Measurements from ENCODE around the gene SYK.
A peak's percentile ranks its signal among the peaks of the same experiment; 100 is the strongest.

Gene SYK

DNA sequence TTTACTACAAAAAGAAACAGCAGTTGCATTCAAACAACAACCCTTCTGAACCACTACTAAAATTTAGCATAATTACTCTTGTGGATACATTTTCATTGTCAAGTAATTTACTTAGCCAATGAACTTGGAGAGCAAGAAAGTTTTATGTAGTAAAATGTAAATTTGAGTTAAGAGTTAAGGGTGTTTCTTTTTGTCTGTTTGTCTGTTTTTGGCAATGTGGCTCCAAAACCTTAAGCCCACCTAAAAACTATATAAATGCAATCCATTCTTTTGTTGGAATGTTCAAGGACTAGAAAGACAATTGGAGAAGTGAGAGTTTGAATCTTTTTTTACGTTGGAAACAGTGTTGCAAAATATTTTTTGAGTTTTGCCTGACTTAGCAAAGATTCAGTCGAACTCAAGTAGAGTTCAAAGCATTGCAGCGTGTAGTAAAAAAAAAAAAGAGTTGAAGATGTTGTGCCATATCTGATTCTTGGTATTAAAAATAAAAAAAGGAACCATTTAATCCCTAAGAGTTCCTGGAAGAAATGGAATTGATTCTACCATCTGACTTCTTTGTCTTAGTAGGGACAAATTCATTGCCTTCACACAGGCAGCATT, 867 bp downstream of the SYK start:
- H3K27me3 ChIP-seq (ENCODE audit: control insufficient read depth, insufficient read depth, low read length), result no peaks in the 10 kb centered on the region
- no peaks in the 10 kb centered on the region for H3K36me3 ChIP-seq (ENCODE audit: control insufficient read depth, insufficient read depth, low read length)
- no peak overlapping the region for H3K9ac ChIP-seq (ENCODE audit: low read length)
- H3K27ac ChIP-seq (ENCODE audit: low read depth, low read length), result peak overlapping the region; percentile 43
- peak overlapping the region; percentile 73 for H3K4me3 ChIP-seq (ENCODE audit: low read length)
- H3K4me1 ChIP-seq (ENCODE audit: control insufficient read depth, insufficient read depth, low read length), result no peaks in the 10 kb centered on the region

DNA sequence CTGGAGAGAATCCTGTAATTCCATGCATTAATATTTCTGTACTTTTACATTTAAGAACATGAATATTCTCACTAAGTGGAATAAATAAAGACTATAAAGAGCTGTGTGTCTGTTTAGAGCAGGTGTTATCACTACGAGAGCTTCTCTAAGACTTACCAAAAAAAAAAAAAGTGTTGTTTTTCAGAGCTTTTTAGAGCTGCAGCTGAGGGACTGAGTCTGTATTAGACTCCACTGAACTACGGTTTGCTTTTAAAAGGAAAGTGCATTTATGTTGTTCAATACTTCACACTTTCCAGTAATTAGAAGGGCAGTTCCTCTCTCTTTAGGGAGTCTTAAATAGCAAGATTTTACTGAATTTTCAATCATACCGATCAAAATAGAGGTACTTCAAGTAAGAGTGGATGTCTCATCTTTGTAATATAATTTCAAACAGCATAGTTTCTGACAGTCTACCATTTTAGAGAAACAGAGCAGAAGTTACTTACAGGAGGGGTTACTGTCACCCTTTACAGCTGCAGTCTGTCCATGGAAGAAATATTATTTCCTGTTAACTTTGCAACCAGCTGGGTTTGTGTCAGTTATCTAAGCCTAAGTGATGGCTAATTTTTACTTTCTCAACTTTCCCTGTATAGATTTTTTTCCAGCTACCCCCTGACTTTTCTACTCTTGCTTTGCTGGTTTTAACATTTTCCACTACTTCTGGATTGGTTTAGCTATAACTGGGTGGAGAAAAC, 2.4 kb downstream of the SYK start:
- no peak overlapping the region for H3K9ac ChIP-seq (ENCODE audit: low read length)
- no peaks in the 10 kb centered on the region for H3K27me3 ChIP-seq (ENCODE audit: control insufficient read depth, insufficient read depth, low read length)
- no peak overlapping the region for H3K4me3 ChIP-seq (ENCODE audit: low read length)
- no peaks in the 10 kb centered on the region for H3K36me3 ChIP-seq (ENCODE audit: control insufficient read depth, insufficient read depth, low read length)
- no peak overlapping the region for H3K27ac ChIP-seq (ENCODE audit: low read depth, low read length)
- H3K4me1 ChIP-seq (ENCODE audit: control insufficient read depth, insufficient read depth, low read length), result no peaks in the 10 kb centered on the region

- Histone ChIP-seq H3K36me3 (ENCODE audit: control insufficient read depth, insufficient read depth, low read length) (no peaks in the 10 kb centered on the region), H3K9ac (ENCODE audit: low read length) (no peak overlapping the region), H3K27me3 (ENCODE audit: control insufficient read depth, insufficient read depth, low read length) (no peaks in the 10 kb centered on the region), H3K4me3 (ENCODE audit: low read length) (no peak overlapping the region), H3K27ac (ENCODE audit: low read depth, low read length) (no peak overlapping the region), H3K4me1 (ENCODE audit: control insufficient read depth, insufficient read depth, low read length) (no peaks in the 10 kb centered on the region)
These were observed 3.7 kb downstream of the SYK start for GRCh38 chr9:90805006-90805996.

- no peaks in the 10 kb centered on the region for H3K4me1 ChIP-seq (ENCODE audit: control insufficient read depth, insufficient read depth, low read length)
- H3K4me3 ChIP-seq (ENCODE audit: low read length), result no peak overlapping the region
- no peaks in the 10 kb centered on the region for H3K27me3 ChIP-seq (ENCODE audit: control insufficient read depth, insufficient read depth, low read length)
- H3K9ac ChIP-seq (ENCODE audit: low read length), result no peak overlapping the region
- no peaks in the 10 kb centered on the region for H3K36me3 ChIP-seq (ENCODE audit: control insufficient read depth, insufficient read depth, low read length)
- H3K27ac ChIP-seq (ENCODE audit: low read depth, low read length), result no peak overlapping the region
These were observed 5.4 kb downstream of the SYK start for GRCh38 chr9:90807006-90807405.

GRCh38 chr9:90808398-90808797, 6.8 kb downstream of the SYK start:
- Histone ChIP-seq H3K27me3 (ENCODE audit: control insufficient read depth, insufficient read depth, low read length) (no peaks in the 10 kb centered on the region), H3K4me1 (ENCODE audit: control insufficient read depth, insufficient read depth, low read length) (no peaks in the 10 kb centered on the region), H3K27ac (ENCODE audit: low read depth, low read length) (no peak overlapping the region)

DNA sequence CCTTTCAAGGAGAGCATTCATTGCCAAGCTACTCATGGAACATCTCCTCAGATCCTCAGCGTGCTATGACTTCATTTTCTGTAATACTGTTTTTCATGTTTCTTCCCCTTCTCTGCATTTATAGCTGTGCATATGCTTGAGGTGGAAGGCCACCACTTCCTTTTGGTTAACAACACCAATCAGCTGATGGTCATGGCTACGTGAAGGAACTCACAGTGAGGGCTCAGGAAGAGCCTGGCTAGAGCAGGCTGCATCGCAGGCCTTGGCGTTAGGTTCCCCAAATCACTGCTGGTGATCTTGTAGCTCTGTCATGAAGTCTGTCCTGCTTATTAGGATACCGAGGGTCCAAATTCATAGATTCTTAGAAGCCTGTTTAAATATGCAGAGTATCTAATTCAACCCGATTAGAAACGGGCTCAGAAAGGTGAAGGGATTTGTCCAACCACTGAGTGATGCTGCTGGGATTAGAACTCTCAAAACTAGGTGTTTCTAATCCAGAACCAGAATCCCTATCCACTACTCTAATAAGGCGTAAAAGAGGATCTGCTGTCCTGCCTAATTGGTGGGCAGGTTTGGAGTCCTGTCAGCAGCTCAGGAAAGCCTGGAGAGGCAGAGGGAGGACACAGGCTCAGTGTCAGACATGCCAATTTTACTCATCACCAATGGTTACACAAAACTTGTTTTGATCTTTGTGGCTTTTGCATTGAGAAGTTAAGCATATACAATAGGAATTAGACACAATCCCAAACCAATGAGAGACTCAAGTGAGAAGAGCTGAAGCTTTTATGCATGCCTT, 7.5 kb downstream of the SYK start:
- Histone ChIP-seq H3K27ac (ENCODE audit: low read depth, low read length) (no peak overlapping the region), H3K27me3 (ENCODE audit: control insufficient read depth, insufficient read depth, low read length) (no peaks in the 10 kb centered on the region)

More at GRCh38 chr9:90808398-90808797, 6.8 kb downstream of the SYK start:
- Histone ChIP-seq H3K9ac (ENCODE audit: low read length) (no peak overlapping the region), H3K4me3 (ENCODE audit: low read length) (no peak overlapping the region), H3K36me3 (ENCODE audit: control insufficient read depth, insufficient read depth, low read length) (no peaks in the 10 kb centered on the region)

DNA sequence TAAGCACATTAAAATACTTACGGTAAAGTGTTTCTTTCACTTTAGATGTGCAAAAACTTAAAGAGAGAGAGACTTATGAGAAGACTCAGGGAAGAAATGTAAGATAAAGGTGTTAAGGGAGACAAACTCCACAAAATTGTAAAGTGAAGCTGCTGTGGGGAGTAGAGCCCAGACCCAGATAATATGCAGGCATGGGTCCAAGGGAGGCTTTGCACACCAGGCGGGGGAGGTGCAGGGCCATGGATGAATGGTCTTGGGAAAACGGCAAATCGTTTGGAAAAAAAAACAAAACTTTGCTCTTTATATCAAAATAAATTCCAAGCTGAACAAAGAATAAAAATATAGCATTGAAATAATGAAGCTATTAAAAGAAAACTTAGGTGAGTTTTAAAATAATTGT, 9.1 kb downstream of the SYK start:
- no peak overlapping the region for H3K27ac ChIP-seq (ENCODE audit: low read depth, low read length)
- no peaks in the 10 kb centered on the region for H3K27me3 ChIP-seq (ENCODE audit: control insufficient read depth, insufficient read depth, low read length)
- no peaks in the 10 kb centered on the region for H3K4me1 ChIP-seq (ENCODE audit: control insufficient read depth, insufficient read depth, low read length)
- H3K4me3 ChIP-seq (ENCODE audit: low read length), result no peak overlapping the region
- no peak overlapping the region for H3K9ac ChIP-seq (ENCODE audit: low read length)
- H3K36me3 ChIP-seq (ENCODE audit: control insufficient read depth, insufficient read depth, low read length), result no peaks in the 10 kb centered on the region

More for the DNA sequence above, 7.5 kb downstream of the SYK start:
- Histone ChIP-seq H3K9ac (ENCODE audit: low read length) (no peak overlapping the region), H3K4me1 (ENCODE audit: control insufficient read depth, insufficient read depth, low read length) (no peaks in the 10 kb centered on the region), H3K4me3 (ENCODE audit: low read length) (no peak overlapping the region), H3K36me3 (ENCODE audit: control insufficient read depth, insufficient read depth, low read length) (no peaks in the 10 kb centered on the region)

DNA sequence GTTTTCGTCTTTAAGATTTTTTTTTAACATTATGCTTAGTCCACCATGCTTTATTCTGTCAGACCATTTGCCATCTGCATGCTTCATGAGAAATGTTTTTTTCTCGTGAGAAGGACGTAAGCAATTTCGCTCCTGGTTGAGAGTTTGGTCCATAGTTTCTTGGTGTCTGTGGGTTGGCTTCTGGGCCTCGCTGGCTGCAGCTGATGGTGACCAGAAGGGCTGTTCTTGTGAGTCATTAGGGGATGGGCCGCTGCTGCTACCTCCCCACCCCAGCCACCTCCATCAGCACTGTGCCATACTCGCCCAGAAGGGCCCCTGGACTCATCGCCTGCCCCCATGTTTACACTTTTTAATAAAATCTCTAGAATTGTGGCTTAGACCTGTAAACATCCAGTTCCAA, 11.4 kb downstream of the SYK start:
- no peaks in the 10 kb centered on the region for H3K4me1 ChIP-seq (ENCODE audit: control insufficient read depth, insufficient read depth, low read length)
- H3K4me3 ChIP-seq (ENCODE audit: low read length), result no peak overlapping the region
- H3K27ac ChIP-seq (ENCODE audit: low read depth, low read length), result no peak overlapping the region
- no peaks in the 10 kb centered on the region for H3K27me3 ChIP-seq (ENCODE audit: control insufficient read depth, insufficient read depth, low read length)
- H3K36me3 ChIP-seq (ENCODE audit: control insufficient read depth, insufficient read depth, low read length), result no peaks in the 10 kb centered on the region
- no peak overlapping the region for H3K9ac ChIP-seq (ENCODE audit: low read length)

GRCh38 chr9:90813523-90813922, 11.9 kb downstream of the SYK start:
- H3K27ac ChIP-seq (ENCODE audit: low read depth, low read length), result no peak overlapping the region
- H3K9ac ChIP-seq (ENCODE audit: low read length), result no peak overlapping the region
- no peaks in the 10 kb centered on the region for H3K27me3 ChIP-seq (ENCODE audit: control insufficient read depth, insufficient read depth, low read length)
- H3K36me3 ChIP-seq (ENCODE audit: control insufficient read depth, insufficient read depth, low read length), result no peaks in the 10 kb centered on the region
- no peak overlapping the region for H3K4me3 ChIP-seq (ENCODE audit: low read length)
- H3K4me1 ChIP-seq (ENCODE audit: control insufficient read depth, insufficient read depth, low read length), result no peaks in the 10 kb centered on the region

- no peaks in the 10 kb centered on the region for H3K27me3 ChIP-seq (ENCODE audit: control insufficient read depth, insufficient read depth, low read length)
- no peaks in the 10 kb centered on the region for H3K4me1 ChIP-seq (ENCODE audit: control insufficient read depth, insufficient read depth, low read length)
- H3K36me3 ChIP-seq (ENCODE audit: control insufficient read depth, insufficient read depth, low read length), result no peaks in the 10 kb centered on the region
- no peak overlapping the region for H3K27ac ChIP-seq (ENCODE audit: low read depth, low read length)
- H3K4me3 ChIP-seq (ENCODE audit: low read length), result no peak overlapping the region
- no peak overlapping the region for H3K9ac ChIP-seq (ENCODE audit: low read length)
These were observed 12.7 kb downstream of the SYK start for GRCh38 chr9:90814355-90814754.

- no peaks in the 10 kb centered on the region for H3K36me3 ChIP-seq (ENCODE audit: control insufficient read depth, insufficient read depth, low read length)
- H3K4me1 ChIP-seq (ENCODE audit: control insufficient read depth, insufficient read depth, low read length), result no peaks in the 10 kb centered on the region
- H3K27ac ChIP-seq (ENCODE audit: low read depth, low read length), result no peak overlapping the region
- H3K9ac ChIP-seq (ENCODE audit: low read length), result no peak overlapping the region
- H3K27me3 ChIP-seq (ENCODE audit: control insufficient read depth, insufficient read depth, low read length), result no peaks in the 10 kb centered on the region
- no peak overlapping the region for H3K4me3 ChIP-seq (ENCODE audit: low read length)
These were observed 13.7 kb downstream of the SYK start for GRCh38 chr9:90815183-90815943.

Data from rectal smooth muscle tissue (tissue), 1 donor.